GM13977 (cell line): ENCODE results near the gene SLC66A3.

Experiments used
- DNase-seq: peaks from one replicate; pipeline ENCODE4 v3.0.0; 2012; ENCODE audit warnings: low spot score
- in situ Hi-C: fragments of 300-500 bp; cut with MboI; formaldehyde crosslinking; loops from one replicate; pipeline ENCODE4 v1.12.0; 2022; ENCODE audit warnings: low sequenced_read_pairs, low pct_unique_long_range_greater_than_20kb, mixed read lengths, inconsistent platforms; ENCODE audit not compliant: unreplicated experiment
- TF ChIP-seq, protein P1 (sequence below): IDR thresholded peaks from 2 replicates; pipeline ENCODE4 v1.5.1; 2012; ENCODE audit warnings: mild to moderate bottlenecking, control low read depth; ENCODE audit not compliant: insufficient read depth; ENCODE audit errors: extremely low read depth, missing control alignments

Gene SLC66A3

DNA sequence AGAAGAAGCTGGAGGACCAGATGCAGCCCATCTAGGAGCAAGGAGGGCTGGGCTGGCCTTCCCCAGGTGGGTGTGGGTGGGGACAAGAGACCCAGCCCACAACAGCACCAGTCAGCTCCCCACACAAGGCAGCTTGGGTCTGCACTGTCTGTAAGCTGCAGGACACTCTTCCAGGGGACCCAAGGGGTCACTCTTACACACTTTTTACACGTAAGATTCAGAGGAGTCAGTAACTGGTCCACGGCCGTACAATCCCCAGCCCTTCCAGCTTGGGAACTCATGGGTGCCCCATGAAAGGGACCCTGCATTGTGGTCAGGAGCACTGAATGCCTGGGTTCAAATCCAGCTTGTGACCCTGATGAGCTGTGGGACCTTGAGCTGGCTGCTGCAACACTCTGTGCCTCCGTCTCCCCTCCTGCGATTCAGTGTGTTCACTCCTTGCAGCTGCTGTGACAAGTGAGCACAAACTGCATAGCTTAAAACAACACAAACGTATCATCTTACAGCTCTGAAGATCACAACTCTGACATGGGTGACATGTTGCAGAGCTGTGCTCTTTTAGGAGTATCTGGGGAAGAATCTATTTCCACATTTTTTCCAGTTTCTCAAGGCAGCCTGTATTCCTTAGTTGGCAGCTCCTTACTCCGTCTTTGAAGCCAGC, 11.1 kb upstream of the SLC66A3 start:
- TF ChIP-seq, protein P1, sequence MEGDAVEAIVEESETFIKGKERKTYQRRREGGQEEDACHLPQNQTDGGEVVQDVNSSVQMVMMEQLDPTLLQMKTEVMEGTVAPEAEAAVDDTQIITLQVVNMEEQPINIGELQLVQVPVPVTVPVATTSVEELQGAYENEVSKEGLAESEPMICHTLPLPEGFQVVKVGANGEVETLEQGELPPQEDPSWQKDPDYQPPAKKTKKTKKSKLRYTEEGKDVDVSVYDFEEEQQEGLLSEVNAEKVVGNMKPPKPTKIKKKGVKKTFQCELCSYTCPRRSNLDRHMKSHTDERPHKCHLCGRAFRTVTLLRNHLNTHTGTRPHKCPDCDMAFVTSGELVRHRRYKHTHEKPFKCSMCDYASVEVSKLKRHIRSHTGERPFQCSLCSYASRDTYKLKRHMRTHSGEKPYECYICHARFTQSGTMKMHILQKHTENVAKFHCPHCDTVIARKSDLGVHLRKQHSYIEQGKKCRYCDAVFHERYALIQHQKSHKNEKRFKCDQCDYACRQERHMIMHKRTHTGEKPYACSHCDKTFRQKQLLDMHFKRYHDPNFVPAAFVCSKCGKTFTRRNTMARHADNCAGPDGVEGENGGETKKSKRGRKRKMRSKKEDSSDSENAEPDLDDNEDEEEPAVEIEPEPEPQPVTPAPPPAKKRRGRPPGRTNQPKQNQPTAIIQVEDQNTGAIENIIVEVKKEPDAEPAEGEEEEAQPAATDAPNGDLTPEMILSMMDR, result no peak
- DNase-seq, result no peak
- in situ Hi-C loops, result loop anchor here (25.0 kb wide), 2 partner anchors 268 to 443 kb away; no protein-coding TSS in a partner anchor

- no peak for DNase-seq
- in situ Hi-C loops, result loop anchor here (25.0 kb wide), 2 partner anchors 268 to 443 kb away; no protein-coding TSS in a partner anchor
- TF ChIP-seq, protein P1, result no peak
Measured at GRCh38 chr2:11144738-11145079, 10.6 kb upstream of the SLC66A3 start.

GRCh38 chr2:11145350-11145749, 9.9 kb upstream of the SLC66A3 start:
- in situ Hi-C loops, result loop anchor here (25.0 kb wide), 2 partner anchors 267 to 442 kb away; no protein-coding TSS in a partner anchor
- TF ChIP-seq, protein P1, result no peak
- DNase-seq, result no peak

DNA sequence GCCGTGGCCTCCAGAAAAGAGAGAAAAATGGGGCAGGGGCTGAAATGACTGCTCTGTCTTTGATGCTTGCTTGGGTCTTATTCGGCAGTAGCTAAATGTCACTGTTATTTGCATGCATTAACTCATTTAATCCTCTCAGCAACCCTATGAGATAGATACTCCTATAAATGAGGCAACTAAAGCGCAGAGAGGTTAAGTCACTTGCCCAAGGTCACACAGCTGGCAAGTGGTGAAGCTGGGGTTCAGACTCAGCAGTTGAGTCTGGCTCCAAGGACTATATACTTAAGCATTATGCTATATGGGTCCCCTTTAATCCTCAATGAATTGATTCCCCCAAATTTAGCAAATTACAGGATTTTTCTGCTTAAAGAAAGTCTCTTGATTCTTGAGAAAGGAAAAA, 9.2 kb upstream of the SLC66A3 start:
- TF ChIP-seq, protein P1, result no peak
- DNase-seq, result no peak
- in situ Hi-C loops, result loop anchor here (25.0 kb wide), 2 partner anchors 266 to 441 kb away; no protein-coding TSS in a partner anchor

DNA sequence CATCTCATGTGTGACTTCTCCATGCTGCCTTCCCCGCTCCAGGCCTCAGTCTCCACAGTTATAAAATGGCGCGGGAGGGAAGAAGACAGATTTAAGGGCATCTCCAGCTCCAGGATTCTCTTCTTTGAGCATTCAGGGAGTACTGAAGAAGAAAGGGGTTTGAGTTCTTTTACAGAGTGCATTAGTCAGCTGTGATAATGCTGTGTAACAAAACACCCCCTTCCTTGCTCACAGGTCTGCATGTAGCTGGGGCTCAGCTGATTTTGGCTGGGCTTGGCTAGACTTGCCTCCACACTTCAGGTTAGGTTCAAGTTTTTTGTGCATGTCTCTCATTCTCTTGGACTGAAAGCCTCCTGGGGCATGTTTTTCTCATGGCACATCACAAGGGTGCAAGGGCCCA, 8.0 kb upstream of the SLC66A3 start:
- in situ Hi-C loops, result loop anchor here (25.0 kb wide), 2 partner anchors 265 to 440 kb away; no protein-coding TSS in a partner anchor
- DNase-seq, result no peak
- TF ChIP-seq, protein P1, result no peak

DNA sequence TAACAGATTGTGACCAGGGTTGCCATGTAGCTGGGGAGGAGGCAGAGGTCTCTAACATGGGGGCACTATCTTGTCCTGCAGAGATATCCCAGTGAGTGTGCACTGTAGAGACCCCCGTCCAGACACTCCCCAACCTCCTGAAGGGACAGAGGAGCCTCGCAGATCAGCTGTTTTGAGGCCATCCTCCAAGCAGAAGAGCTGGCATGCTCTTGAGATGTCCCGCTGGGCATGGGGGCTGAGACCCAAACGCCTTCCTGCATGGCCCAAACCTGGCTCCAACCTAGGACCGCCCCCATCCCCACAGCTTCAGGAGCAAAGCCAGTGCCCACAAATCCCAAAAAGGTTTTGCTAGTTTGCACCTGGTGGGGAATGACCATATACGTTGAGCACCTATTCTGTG, 2.7 kb upstream of the SLC66A3 start:
- TF ChIP-seq, protein P1, result no peak
- no peak for DNase-seq
- in situ Hi-C loops, result no loop called here
